H1 (cell line): ENCODE data around the gene NFYA. TPM values are rescaled to one million over a fixed set of nuclear protein-coding genes. Genes with fewer than 3 reads are reported as not detected.
A peak's percentile ranks its signal among the peaks of the same experiment; 100 is the strongest.

Experiments used
- ATF2 ChIP-seq: IDR thresholded peaks from 2 replicates; pipeline ENCODE4 v1.6.1; 2012; ENCODE audit warnings: low read length, inconsistent platforms
- BACH1 ChIP-seq: IDR thresholded peaks from 2 replicates; pipeline ENCODE4 v1.6.1; 2012; ENCODE audit warnings: low read length, improper control_type of control experiment
- CBX8 ChIP-seq: fragments of 300-800, 300-1000 bp; sonication (generic); IDR thresholded peaks from 2 replicates; pipeline ENCODE4 v1.7.1; 2016; ENCODE audit warnings: low read depth, low read length, borderline replicate concordance
- CHD1 ChIP-seq: IDR thresholded peaks from 2 replicates; pipeline ENCODE4 v1.6.1; 2012; ENCODE audit warnings: low read depth, low read length, improper control_type of control experiment
- CREB1 ChIP-seq: IDR thresholded peaks from 2 replicates; pipeline ENCODE4 v1.6.1; 2012; ENCODE audit warnings: inconsistent platforms
- CTBP2 ChIP-seq: IDR thresholded peaks from 2 replicates; pipeline ENCODE4 v1.7.0; 2011; ENCODE audit warnings: borderline replicate concordance, mild to moderate bottlenecking, moderate library complexity, mixed read lengths, low read length; ENCODE audit not compliant: insufficient read depth, insufficient read length
- EP300 ChIP-seq, 2 experiments: IDR thresholded peaks; 1 replicate in 1 of 2; 2 replicates in 1 of 2; pipeline ENCODE4 v1.6.1; 2011 to 2012; ENCODE audit warnings: low read depth in 2 of 2, low read length in 2 of 2, mild to moderate bottlenecking in 2 of 2, borderline replicate concordance in 1 of 2, inconsistent platforms in 1 of 2, moderate library complexity in 1 of 2
- GABPA ChIP-seq: IDR thresholded peaks from 2 replicates; pipeline ENCODE4 v1.6.1; 2011; ENCODE audit warnings: mild to moderate bottlenecking, low read length, moderate library complexity, borderline replicate concordance; ENCODE audit not compliant: insufficient read depth
- HDAC6 ChIP-seq: IDR thresholded peaks from one replicate; pipeline ENCODE4 v1.7.1; 2012; ENCODE audit warnings: low read depth, mild to moderate bottlenecking, inconsistent platforms, low read length, moderate library complexity
- JUN ChIP-seq: IDR thresholded peaks from 2 replicates; pipeline ENCODE4 v1.6.1; 2011; ENCODE audit warnings: low read depth, mild to moderate bottlenecking, improper control_type of control experiment, low read length
- MAX ChIP-seq: IDR thresholded peaks from 2 replicates; pipeline ENCODE4 v1.6.1; 2012; ENCODE audit warnings: inconsistent platforms
- POLR2A ChIP-seq, 2 experiments: IDR thresholded peaks; 1 replicate in 1 of 2; 2 replicates in 1 of 2; pipeline ENCODE4 v1.6.1; 2011; ENCODE audit warnings: low read depth in 2 of 2, low read length in 2 of 2, mild to moderate bottlenecking in 2 of 2; ENCODE audit errors: control extremely low read depth in 1 of 2
- POLR2AphosphoS5 ChIP-seq: IDR thresholded peaks from 2 replicates; pipeline ENCODE4 v1.6.1; 2011; ENCODE audit warnings: low read depth, low read length
- RAD21 ChIP-seq, 2 experiments: IDR thresholded peaks in 1 of 2; conservative IDR thresholded peaks in 1 of 2; 2 replicates each; pipeline ENCODE4 v1.6.1; 2011; ENCODE audit warnings: low read depth in 2 of 2, low read length in 2 of 2, improper control_type of control experiment in 1 of 2, inconsistent platforms in 1 of 2, mild to moderate bottlenecking in 1 of 2, moderate library complexity in 1 of 2
- RXRA ChIP-seq: IDR thresholded peaks from 2 replicates; pipeline ENCODE4 v1.6.1; 2011; ENCODE audit warnings: low read depth, mild to moderate bottlenecking, low read length, moderate library complexity; ENCODE audit not compliant: insufficient read depth
- SIX5 ChIP-seq: IDR thresholded peaks from 2 replicates; pipeline ENCODE4 v1.6.1; 2011; ENCODE audit warnings: mild to moderate bottlenecking, low read depth, low read length
- SP1 ChIP-seq: IDR thresholded peaks from 2 replicates; pipeline ENCODE4 v1.6.1; 2011; ENCODE audit warnings: low read depth, low read length
- SP2 ChIP-seq: IDR thresholded peaks from 2 replicates; pipeline ENCODE4 v1.6.1; 2012; ENCODE audit warnings: mild to moderate bottlenecking, low read length, inconsistent platforms
- SP4 ChIP-seq: IDR thresholded peaks from 2 replicates; pipeline ENCODE4 v1.6.1; 2012; ENCODE audit warnings: low read length, inconsistent platforms
- SUZ12 ChIP-seq: fragments of 200-600 bp; sonication (generic); IDR thresholded peaks from 2 replicates; pipeline ENCODE4 v1.6.1; 2012; ENCODE audit warnings: mild to moderate bottlenecking, inconsistent platforms, low read length, moderate library complexity, mixed read lengths
- TBP ChIP-seq: IDR thresholded peaks from 2 replicates; pipeline ENCODE4 v1.6.1; 2011; ENCODE audit warnings: low read depth, low read length, improper control_type of control experiment
- TCF12 ChIP-seq: IDR thresholded peaks from 2 replicates; pipeline ENCODE4 v1.6.1; 2011; ENCODE audit warnings: low read depth, mild to moderate bottlenecking, low read length
- USF2 ChIP-seq: IDR thresholded peaks from 2 replicates; pipeline ENCODE4 v1.6.1; 2011; ENCODE audit warnings: low read length, improper control_type of control experiment
- YY1 ChIP-seq: IDR thresholded peaks from 2 replicates; pipeline ENCODE4 v1.6.1; 2011; ENCODE audit warnings: low read depth, mild to moderate bottlenecking, low read length
- polyA plus RNA-seq, 7 experiments: library from polyadenylated mRNA; depleted of rRNA in 3 of 7; stranded (reverse) in 5 of 7; unstranded in 2 of 7; fragments of >200 nt in 5 of 7; fragments of 200-250 nt in 2 of 7; gene quantifications; 1 replicate in 5 of 7; 2 replicates in 1 of 7; 4 replicates in 1 of 7; pipeline versions ENCODE4 v1.2.1 to v1.2.3, GENCODE V29; 2011 to 2013; ENCODE audit warnings: missing spikeins in 2 of 7, mixed read lengths in 2 of 7
- total RNA-seq: library from RNA; stranded (reverse); fragmentation: NEBNext Ultra II Directional; extraction: Animal tissue kit (Norgen Biotek cat#: 25700); gene quantifications from 2 replicates; pipeline ENCODE4 v1.2.1, GENCODE V29; 2021

The NFYA gene
- total and polyA plus RNA-seq, 2 of the 8 experiments (the other 6 are each of a cell fraction or from before 2014, with no cell fraction given) = 19.8 to 33.7 TPM

- no peak for TF ChIP-seq SIX5
- no peak for TF ChIP-seq GABPA
- no peak for TF ChIP-seq BACH1
- no peak for TF ChIP-seq JUN
- TF ChIP-seq SP4 = 0 out of 2 replicates have a peak, but pooled peaks have one; percentile 5
- TF ChIP-seq SP2 = no peak
- TF ChIP-seq RXRA = no peak
- TF ChIP-seq CBX8 = no peak
- peak; percentile 89 for TF ChIP-seq YY1
- TF ChIP-seq SP1 = peak; percentile 84
- no peak for TF ChIP-seq EP300 (IDR thresholded peaks at IDR 0.05; ENCODE audit: borderline replicate concordance in 1 of 2, low read depth in 2 of 2, low read length in 2 of 2)
- TF ChIP-seq POLR2A (IDR thresholded peaks at IDR 0.05; ENCODE audit: control extremely low read depth in 1 of 2, low read depth in 2 of 2, low read length in 2 of 2) = no peak
- TF ChIP-seq TBP = no peak; the same call in none of the 2 replicates
- TF ChIP-seq ATF2 = no peak
- no peak for TF ChIP-seq CTBP2
- no peak for TF ChIP-seq RAD21 (IDR thresholded peaks at IDR 0.05 in 1 of 2, conservative IDR thresholded peaks at IDR 0.05 in 1 of 2; ENCODE audit: low read depth in 2 of 2, low read length in 2 of 2)
- TF ChIP-seq HDAC6 = no peak
- TF ChIP-seq CHD1 = no peak
- no peak for TF ChIP-seq TCF12
- TF ChIP-seq SUZ12 = no peak
- no peak for TF ChIP-seq CREB1
- TF ChIP-seq POLR2AphosphoS5 = no peak; the same call in 1 of the 2 replicates
- no peak; the same call in 1 of the 2 replicates for TF ChIP-seq MAX
- TF ChIP-seq USF2 = no peak
These were observed at the start of gene NFYA (continued) for GRCh38 chr6:41072836-41073202.
